K562 (cell line): Measurements from ENCODE around the gene CAST. TPM values are rescaled to one million over a fixed set of nuclear protein-coding genes. Genes with fewer than 3 reads are reported as not detected.

Experiments used
- ATAC-seq: fragments of 200-7000 bp; cut with Tn5 transposase; 3 replicates; pipeline ENCODE4 v1.9.1; 2020; ENCODE audit warnings: moderate library complexity
- Bru-seq: library from RNA; stranded (reverse); fragments of 400-500 nt; gene quantifications from one replicate; lab custom pipeline; 2021; lab: Mats Ljungman, UMichigan
- BruChase-seq, 2 experiments: library from RNA; stranded (reverse); fragments of 400-500 nt; gene quantifications; one replicate each; lab custom pipeline; 2021; lab: Mats Ljungman, UMichigan
- BruUV-seq: library from RNA; stranded (reverse); fragments of 400-500 nt; replicated peaks from 2 replicates; lab custom pipeline; 2021; lab: Mats Ljungman, UMichigan
- CTCF ChIA-PET: fragments of 300-600 bp; formaldehyde crosslinking; extraction: SDS; loops from one replicate; lab custom pipeline; 2021; ENCODE audit warnings: low intra/inter-chr PET ratio; lab: Yijun Ruan, JAX
- POLR2A ChIA-PET: fragments of 300-600, 350-650 bp; sonication (Branson Sonifier 250); formaldehyde crosslinking; extraction: SDS; loops from one replicate; lab custom pipeline; 2021; ENCODE audit warnings: antibody characterized with exemption, inconsistent platforms; lab: Yijun Ruan, JAX
- DNase-seq, 4 experiments: peaks; one replicate each; pipeline versions ENCODE4 v3.0.0 to v3.0.0-alpha.2; 2011 to 2018; ENCODE audit warnings: low spot score in 3 of 4, mixed read lengths in 3 of 4; ENCODE audit errors: extremely low read depth in 1 of 4
- FAIRE-seq: peaks from 2 replicates; lab custom pipeline; 2011; peaks lifted over from hg19 to GRCh38; lab: Jason Lieb, UNC
- H2AFZ ChIP-seq: 2 replicates; pipeline ENCODE4 v1.6.0; 2011; ENCODE audit warnings: low read depth, low read length, control low read depth, inconsistent platforms
- H3K27ac ChIP-seq: fragments of 200-600 bp; 3 replicates; pipeline ENCODE4 v1.8.0; 2011; ENCODE audit warnings: low read depth, mild to moderate bottlenecking, control low read depth, inconsistent platforms, low read length, moderate library complexity, mixed read lengths; ENCODE audit errors: extremely low read depth
- H3K27me3 ChIP-seq, 2 experiments: fragments of 300-600 bp in 1 of 2; 2 replicates in 1 of 2; 3 replicates in 1 of 2; pipeline versions ENCODE4 v1.6.0 to v1.8.0; 2011; ENCODE audit warnings: inconsistent platforms in 2 of 2, low read length in 2 of 2, mild to moderate bottlenecking in 1 of 2, mixed read lengths in 1 of 2, moderate library complexity in 1 of 2; ENCODE audit not compliant: control insufficient read depth in 2 of 2, insufficient read depth in 2 of 2
- H3K36me3 ChIP-seq: fragments of 300-600 bp; 3 replicates; pipeline ENCODE4 v1.8.0; 2011; ENCODE audit warnings: mild to moderate bottlenecking, low read length, inconsistent platforms; ENCODE audit not compliant: control insufficient read depth, insufficient read depth
- H3K4me1 ChIP-seq, 2 experiments: fragments of 200-600 bp in 1 of 2; replicated peaks in 1 of 2; 2 replicates in 1 of 2; 3 replicates in 1 of 2; pipeline versions ENCODE4 v1.5.1 to v1.8.0; 2011; ENCODE audit warnings: inconsistent platforms in 2 of 2, low read length in 2 of 2, mild to moderate bottlenecking in 1 of 2, mixed read lengths in 1 of 2, moderate library complexity in 1 of 2; ENCODE audit not compliant: control insufficient read depth in 2 of 2, insufficient read depth in 2 of 2
- H3K4me2 ChIP-seq: 2 replicates; pipeline ENCODE4 v1.6.1; 2011; ENCODE audit warnings: low read length, control low read depth, inconsistent platforms, mixed read lengths; ENCODE audit not compliant: insufficient read depth
- H3K4me3 ChIP-seq: fragments of 200-600 bp; sonication (generic), shearing (Covaris generic); 2 replicates; pipeline ENCODE4 v1.5.1; 2016; ENCODE audit warnings: control low read depth, inconsistent platforms
- H3K79me2 ChIP-seq: fragments of 200-600 bp; 3 replicates; pipeline ENCODE4 v1.8.0; 2011; ENCODE audit warnings: low read length, inconsistent platforms; ENCODE audit not compliant: control insufficient read depth, insufficient read depth
- H3K9ac ChIP-seq, 2 experiments: 2 replicates each; pipeline versions ENCODE4 v1.6.0 to v1.6.1; 2011; ENCODE audit warnings: low read depth in 2 of 2, low read length in 2 of 2, control low read depth in 1 of 2, inconsistent platforms in 1 of 2, mild to moderate bottlenecking in 1 of 2, mixed read lengths in 1 of 2; ENCODE audit not compliant: insufficient read depth in 1 of 2
- H3K9me1 ChIP-seq: one replicate; pipeline ENCODE4 v1.6.0; 2011; ENCODE audit warnings: inconsistent platforms, mild to moderate bottlenecking, low read length, moderate library complexity; ENCODE audit not compliant: control insufficient read depth, insufficient read depth
- H3K9me3 ChIP-seq: replicated peaks from 2 replicates; pipeline ENCODE4 v1.5.1; 2011; ENCODE audit warnings: low read depth, low read length, inconsistent platforms; ENCODE audit not compliant: control insufficient read depth, insufficient read depth
- H4K20me1 ChIP-seq: replicated peaks from 2 replicates; pipeline ENCODE4 v1.6.1; 2011; ENCODE audit warnings: low read length, inconsistent platforms, mixed read lengths; ENCODE audit not compliant: control insufficient read depth, insufficient read depth
- CEBPB ChIP-seq: fragments of 450-650 bp; IDR thresholded peaks from 2 replicates; pipeline ENCODE4 v1.6.1; 2016; ENCODE audit warnings: missing genetic modification characterization, missing compliant biosample characterization
- CEBPG ChIP-seq, 3 experiments: fragments of 200-800 bp in 1 of 3; sonication (Bioruptor generic) in 1 of 3; sonication (generic) in 1 of 3; formaldehyde crosslinking in 1 of 3; IDR thresholded peaks in 2 of 3; conservative IDR thresholded peaks in 1 of 3; 2 replicates each; pipeline versions ENCODE4 v1.6.1 to v1.8.0; 2016 to 2022; ENCODE audit warnings: missing compliant biosample characterization in 2 of 3, missing genetic modification characterization in 2 of 3, mild to moderate bottlenecking in 1 of 3, missing genetic modification reagents in 1 of 3
- FOXM1 ChIP-seq, 2 experiments: fragments of 450-650 bp in 1 of 2; sonication (generic) in 1 of 2; formaldehyde crosslinking in 1 of 2; IDR thresholded peaks; 2 replicates each; pipeline versions ENCODE4 v1.6.1 to v1.9.0; 2017 to 2022; ENCODE audit warnings: low read depth in 2 of 2, mild to moderate bottlenecking in 2 of 2, missing genetic modification reagents in 1 of 2, moderate library complexity in 1 of 2
- MIER1 ChIP-seq: fragments of 450-650 bp; IDR thresholded peaks from 2 replicates; pipeline ENCODE4 v1.6.1; 2016; ENCODE audit warnings: antibody characterized with exemption, mild to moderate bottlenecking, low read depth
- NCOR1 ChIP-seq: fragments of 450-650 bp; IDR thresholded peaks from 2 replicates; pipeline ENCODE4 v1.6.1; 2016; ENCODE audit warnings: mild to moderate bottlenecking, moderate library complexity
- U2AF1 ChIP-seq: fragments of 200-400 bp; formaldehyde crosslinking; optimal IDR thresholded peaks from 2 replicates; pipeline ENCODE3; 2017; ENCODE audit warnings: mild to moderate bottlenecking, low read depth, low read length, moderate library complexity
- ZC3H11A ChIP-seq: IDR thresholded peaks from 2 replicates; pipeline ENCODE4 v1.6.1; 2012; ENCODE audit warnings: low read depth, low read length, improper control_type of control experiment
- WGBS: fragments of 100-300 bp; shearing (Covaris generic); methylation state at CpG from one replicate; pipeline ENCODE4 v1.1.6; 2016; ENCODE audit warnings: low coverage, mixed read lengths; ENCODE audit not compliant: insufficient coverage; ENCODE audit errors: missing lambda C conversion rate; 5-methylcytosine and 5-hydroxymethylcytosine counted together
- in situ Hi-C: fragments of 300-500 bp; cut with MboI; formaldehyde crosslinking; loops from 4 replicates; pipeline ENCODE4 v1.15.0; 2018; ENCODE audit warnings: inconsistent platforms, mixed read lengths
- intact Hi-C: fragments of 100-400 bp; cut with micrococcal nuclease; formaldehyde crosslinking; loops from 2 replicates; pipeline ENCODE4 v1.14.2; 2022
- long read RNA-seq, 3 experiments: library from polyadenylated mRNA in 2 of 3; library from RNA in 1 of 3; unstranded in 2 of 3; stranded (forward) in 1 of 3; transcript quantifications; one replicate each; pipeline ENCODE4 v2.0.0, GENCODE V29; 2019 to 2022
- polyA minus RNA-seq, 3 experiments: library from RNA; depleted of rRNA, polyadenylated mRNA; stranded (reverse); fragments of >200 nt; gene quantifications; 2 replicates each; pipeline ENCODE4 v1.2.3, GENCODE V29; 2011
- polyA plus RNA-seq, 8 experiments: library from polyadenylated mRNA; depleted of rRNA in 4 of 8; stranded (reverse) in 5 of 8; unstranded in 3 of 8; fragments of >200 nt; fragmentation: Nextera tagmentation in 2 of 8; fragmentation: Illumina TruSeq in 1 of 8; extraction: Ambion mirVana in 2 of 8; extraction: Trizol in 1 of 8; gene quantifications; 2 replicates each; pipeline versions ENCODE4 v1.2.1 to v1.2.3, GENCODE V29; 2011 to 2014; ENCODE audit warnings: inconsistent platforms in 1 of 8, missing spikeins in 1 of 8
- total RNA-seq, 7 experiments: library from RNA; depleted of rRNA in 6 of 7; stranded (reverse); fragments of >200 nt in 6 of 7; fragmentation: Illumina TruSeq in 2 of 7; extraction: Trizol in 2 of 7; gene quantifications; 2 replicates each; pipeline versions ENCODE4 v1.2.1 to v1.2.3, GENCODE V29; 2011 to 2021; ENCODE audit warnings: low replicate concordance in 1 of 7

The CAST gene, protein sequence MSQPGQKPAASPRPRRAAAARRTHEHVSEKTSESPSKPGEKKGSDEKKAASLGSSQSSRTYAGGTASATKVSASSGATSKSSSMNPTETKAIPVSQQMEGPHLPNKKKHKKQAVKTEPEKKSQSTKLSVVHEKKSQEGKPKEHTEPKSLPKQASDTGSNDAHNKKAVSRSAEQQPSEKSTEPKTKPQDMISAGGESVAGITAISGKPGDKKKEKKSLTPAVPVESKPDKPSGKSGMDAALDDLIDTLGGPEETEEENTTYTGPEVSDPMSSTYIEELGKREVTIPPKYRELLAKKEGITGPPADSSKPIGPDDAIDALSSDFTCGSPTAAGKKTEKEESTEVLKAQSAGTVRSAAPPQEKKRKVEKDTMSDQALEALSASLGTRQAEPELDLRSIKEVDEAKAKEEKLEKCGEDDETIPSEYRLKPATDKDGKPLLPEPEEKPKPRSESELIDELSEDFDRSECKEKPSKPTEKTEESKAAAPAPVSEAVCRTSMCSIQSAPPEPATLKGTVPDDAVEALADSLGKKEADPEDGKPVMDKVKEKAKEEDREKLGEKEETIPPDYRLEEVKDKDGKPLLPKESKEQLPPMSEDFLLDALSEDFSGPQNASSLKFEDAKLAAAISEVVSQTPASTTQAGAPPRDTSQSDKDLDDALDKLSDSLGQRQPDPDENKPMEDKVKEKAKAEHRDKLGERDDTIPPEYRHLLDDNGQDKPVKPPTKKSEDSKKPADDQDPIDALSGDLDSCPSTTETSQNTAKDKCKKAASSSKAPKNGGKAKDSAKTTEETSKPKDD
- 41.2 and 98.5 TPM in 2 replicates for total RNA-seq (2011; cell fraction: chromatin; rRNA removed; ENCODE audit: low replicate concordance)
- 21.7 and 26.8 TPM in 2 replicates for total RNA-seq (2011; cell fraction: nucleolus; rRNA removed)
- total RNA-seq (2011; cell fraction: nucleoplasm; rRNA removed): 49.9 and 78.0 TPM in 2 replicates
- total RNA-seq (2014; rRNA removed): 86.1 TPM in 2 replicates
- total RNA-seq (2014; rRNA removed; fragmentation: Illumina TruSeq; extraction: Trizol): 103 and 125 TPM in 2 replicates
- total RNA-seq (2015; rRNA removed; fragmentation: Illumina TruSeq; extraction: Trizol): 107 and 118 TPM in 2 replicates
- 75.2 and 78.8 TPM in 2 replicates for total RNA-seq (2021)
- polyA plus RNA-seq (2011; rRNA removed): 47.4 and 63.5 TPM in 2 replicates
- polyA plus RNA-seq (2011; cell fraction: cytosol; rRNA removed): 17.9 and 29.6 TPM in 2 replicates
- polyA plus RNA-seq (2011; cell fraction: nucleus; rRNA removed): 46.8 and 58.1 TPM in 2 replicates
- 65.8 and 74.4 TPM in 2 replicates for polyA plus RNA-seq (2012)
- polyA plus RNA-seq (2014; fragmentation: Illumina TruSeq; extraction: Trizol): 116 and 136 TPM in 2 replicates
- polyA plus RNA-seq (2014; fragmentation: Nextera tagmentation; extraction: Ambion mirVana): 10 to 100 TPM; 55.5 to 84.8 TPM
- 55.3 and 91.0 TPM in 2 replicates for polyA plus RNA-seq (2014; rRNA removed)
- 94.4 and 97.4 TPM in 2 replicates for polyA minus RNA-seq (2011; rRNA and poly(A)+ RNA removed)
- 44.8 and 56.5 TPM in 2 replicates for polyA minus RNA-seq (2011; cell fraction: cytosol; rRNA and poly(A)+ RNA removed)
- polyA minus RNA-seq (2011; cell fraction: nucleus; rRNA and poly(A)+ RNA removed): 51.8 and 95.7 TPM in 2 replicates
- Bru-seq, nascent RNA: percentile 72 among the genes with signal in this experiment
- BruChase-seq, experiment 1, labeled RNA remaining after a 2-hour chase: percentile 74 among the genes with signal in this experiment
- percentile 75 among the genes with signal in this experiment for BruChase-seq, experiment 2, labeled RNA remaining after a 6-hour chase
- long read RNA-seq, experiment 1, full-length matches to known transcripts: 39 of 144 reads
- long read RNA-seq, experiment 1, partial matches to known transcripts: 36 of 144 reads
- long read RNA-seq, experiment 1, other reads (novel, unspliced or antisense): 69 of 144 reads
- long read RNA-seq, experiment 2, full-length matches to known transcripts: 3 of 76 reads
- long read RNA-seq, experiment 2, partial matches to known transcripts: 18 of 76 reads
- long read RNA-seq, experiment 2, other reads (novel, unspliced or antisense): 55 of 76 reads
- long read RNA-seq, experiment 3, full-length matches to known transcripts: 8 of 66 reads
- long read RNA-seq, experiment 3, partial matches to known transcripts: 28 of 66 reads
- long read RNA-seq, experiment 3, other reads (novel, unspliced or antisense): 30 of 66 reads

- H3K27me3 ChIP-seq: peaks cover 11 to 28% of the 10 kb centered on the region in 2 experiments; a peak in 4 of 5 replicates
- in situ Hi-C loops: no loop called here
- no peak within 1 kb of the TSS for H3K27ac ChIP-seq
- peak within 1 kb of the TSS in 1 of 2 experiments; percentile 9; a peak in 1 of 4 replicates for H3K9ac ChIP-seq
- ATAC-seq (peak; percentile 83), FAIRE-seq (peak; percentile 75), DNase-seq (peak; percentile 24 to 66 (median 43))
- CTCF ChIA-PET: no interaction called here
- H3K9me1 ChIP-seq: no peaks in the 10 kb centered on the region
- 2% methylated on average over 45 of the region's 75 CpGs for WGBS
- H3K79me2 ChIP-seq: no peaks in the 10 kb centered on the region
- intact Hi-C loops: no loop called here
- H4K20me1 ChIP-seq: no peaks in the 10 kb centered on the region; the same call in 1 of the 2 replicates
- H3K4me1 ChIP-seq: peaks cover 0 to 17% of the 10 kb centered on the region in 2 experiments; a peak in 4 of 5 replicates
- H3K4me2 ChIP-seq: peak within 1 kb of the TSS; percentile 19; the same call in 1 of the 2 replicates
- no peaks in the 10 kb centered on the region for H3K9me3 ChIP-seq
- POLR2A ChIA-PET: interaction anchor here (0.5 to 1.6 kb wide), 3 partner anchors 13 to 145 kb away, joined by 3 to 4 read pairs (median 3); partner anchors contain the start of gene ERAP1
- 0 out of 2 replicates have a peak within 1 kb of the TSS, but pooled peaks have one; percentile 12 for H3K4me3 ChIP-seq
- no peak within 1 kb of the TSS for H2AFZ ChIP-seq
- H3K36me3 ChIP-seq: no peaks in the 10 kb centered on the region
- no TSS peak for BruUV-seq
- TF ChIP-seq FOXM1 (IDR thresholded peaks at IDR 0.05; ENCODE audit: low read depth): peak; percentile 47; the same call in 1 of the 2 replicates
- no peak for TF ChIP-seq FOXM1 (CRISPR knock-in tag; IDR thresholded peaks at IDR 0.05; ENCODE audit: low read depth)
- no peak for TF ChIP-seq ZC3H11A
- TF ChIP-seq NCOR1: peak; percentile 62
- TF ChIP-seq U2AF1: no peak
- peak; percentile 76 for TF ChIP-seq CEBPB (tag)
- no peak for TF ChIP-seq MIER1
- TF ChIP-seq CEBPG (CRISPR knock-in tag; IDR thresholded peaks at IDR 0.05): no peak
- peak; percentile 50 to 68; a peak in 3 of 4 replicates for TF ChIP-seq CEBPG (tag; conservative IDR thresholded peaks at IDR 0.05 in 1 of 2, IDR thresholded peaks at IDR 0.05 in 1 of 2)
These were observed at the start of gene CAST for GRCh38 chr5:96661855-96662724. CAST (plus strand) TSS chr5:96662376; CDS start chr5:96662423, 47 bp downstream.
